NCI-H345 treated with DMSO at 0.1 percent for 48 hours (cell line): ENCODE results near the gene NEK10.

Source experiments
- DNase-seq: peaks from one replicate; lab custom pipeline; 2025; ENCODE audit not compliant: unreplicated experiment; lab: John Stamatoyannopoulos, UW

Gene NEK10

DNA sequence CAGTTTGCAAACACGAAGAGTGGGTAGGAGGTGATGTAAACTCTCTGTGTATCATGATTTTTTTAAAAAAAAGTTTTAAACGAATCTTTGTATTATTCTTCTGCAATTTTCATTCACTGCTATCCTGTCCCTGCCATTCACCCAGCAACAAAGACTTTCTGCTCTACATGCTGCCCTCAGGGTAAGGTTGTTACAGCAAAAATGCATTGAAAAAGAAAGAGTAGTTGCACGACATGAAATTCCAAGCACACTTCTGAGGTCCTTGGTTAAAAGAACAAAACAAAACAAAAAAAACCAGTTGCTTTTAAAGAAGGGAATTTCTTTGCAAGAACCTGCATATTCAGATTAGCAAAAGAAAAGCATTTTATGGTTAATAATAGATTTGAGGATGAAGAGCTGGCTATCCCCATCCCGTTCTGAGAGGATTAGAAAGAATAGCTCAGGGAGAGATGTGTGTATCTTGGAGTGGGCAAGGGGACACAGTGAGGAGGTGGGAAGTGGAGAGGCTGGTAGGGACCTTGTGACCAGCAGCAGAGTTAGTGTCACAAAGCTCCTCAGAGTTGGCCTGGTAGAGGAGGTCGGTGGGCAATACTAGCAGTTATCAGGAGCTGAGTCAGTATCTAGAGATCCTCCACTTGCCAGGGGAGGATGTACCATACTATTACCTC is 290.8 kb downstream of the NEK10 start:
- DNase-seq = no peak

- DNase-seq = no peak
These were observed 292.2 kb downstream of the NEK10 start for GRCh38 chr3:27076815-27077630.

- no peak for DNase-seq
These were observed 294.3 kb downstream of the NEK10 start for GRCh38 chr3:27074914-27075313.

- no peak for DNase-seq
These were observed 295.3 kb downstream of the NEK10 start for GRCh38 chr3:27073912-27074311.

DNA sequence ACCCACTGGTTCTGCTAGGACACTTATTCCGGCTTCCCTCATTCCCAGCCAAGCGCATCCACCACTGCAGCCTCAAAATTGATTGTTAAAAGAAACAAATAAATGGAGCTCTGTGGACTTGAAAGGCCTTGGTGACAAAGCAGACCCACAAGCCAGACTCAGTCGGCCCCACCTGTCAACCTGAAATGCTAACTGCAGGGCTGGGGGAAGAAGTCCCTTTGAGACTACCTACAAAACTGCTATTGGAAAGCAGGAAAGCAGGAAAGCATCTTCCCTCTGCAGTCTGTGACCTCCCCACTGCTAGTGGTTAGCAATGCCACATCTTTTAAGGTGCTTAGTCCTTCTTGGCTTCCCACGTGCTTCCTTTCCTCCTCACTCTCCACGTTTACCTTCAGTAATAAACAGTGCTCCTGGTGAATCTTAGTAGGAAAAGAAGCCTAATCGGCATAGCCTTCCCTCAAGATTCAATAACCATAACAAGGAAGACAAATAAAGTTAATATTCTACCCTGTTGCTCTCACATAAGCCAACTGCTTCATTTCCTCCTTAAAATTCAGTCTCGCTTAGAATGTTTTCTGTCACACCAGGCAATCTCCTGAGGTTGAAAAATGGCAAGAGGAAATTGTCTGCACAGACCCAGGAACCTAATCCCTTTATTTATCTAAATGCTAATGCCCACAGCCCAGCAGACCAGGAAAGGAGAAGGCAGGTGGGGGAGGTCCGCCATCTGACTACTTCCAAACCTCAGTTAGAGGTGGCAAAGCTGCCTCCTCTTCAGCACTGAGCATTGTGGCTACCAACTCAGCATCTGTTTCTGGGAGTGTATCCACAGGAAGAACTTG is 296.2 kb downstream of the NEK10 start:
- no peak for DNase-seq

DNA sequence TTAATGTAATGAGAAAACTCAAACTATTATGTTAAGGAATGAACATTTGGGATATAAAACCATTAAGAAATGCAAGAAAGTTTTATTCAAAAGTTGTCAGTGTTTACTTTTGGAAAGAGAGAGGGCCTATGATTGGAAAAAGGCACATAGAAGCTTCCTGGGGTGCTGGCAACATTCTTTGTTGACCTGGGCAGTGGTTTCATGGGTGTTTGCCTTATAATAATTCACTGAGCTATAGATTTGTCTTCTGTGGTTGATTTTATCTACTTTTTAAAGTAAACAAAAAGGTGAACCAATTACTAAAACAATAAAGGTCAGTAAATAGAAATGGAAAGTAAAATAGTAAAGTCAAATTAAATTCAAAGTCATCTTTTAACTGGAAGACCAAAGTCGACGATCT is 308.8 kb downstream of the NEK10 start:
- no peak for DNase-seq
